HuH-7.5 (cell line): ENCODE results near the gene CERS2.

Experiments used
- DNase-seq: peaks from one replicate; pipeline ENCODE4 v3.0.0; 2011; ENCODE audit warnings: low spot score

Gene CERS2

GRCh38 chr1:150974580-150975478, at the start of gene CERS2:
Gene CERS2 (minus strand): TSS chr1:150974835. CDS start chr1:150969090, 5,745 bp downstream.
- DNase-seq, result peak; percentile 83

DNA sequence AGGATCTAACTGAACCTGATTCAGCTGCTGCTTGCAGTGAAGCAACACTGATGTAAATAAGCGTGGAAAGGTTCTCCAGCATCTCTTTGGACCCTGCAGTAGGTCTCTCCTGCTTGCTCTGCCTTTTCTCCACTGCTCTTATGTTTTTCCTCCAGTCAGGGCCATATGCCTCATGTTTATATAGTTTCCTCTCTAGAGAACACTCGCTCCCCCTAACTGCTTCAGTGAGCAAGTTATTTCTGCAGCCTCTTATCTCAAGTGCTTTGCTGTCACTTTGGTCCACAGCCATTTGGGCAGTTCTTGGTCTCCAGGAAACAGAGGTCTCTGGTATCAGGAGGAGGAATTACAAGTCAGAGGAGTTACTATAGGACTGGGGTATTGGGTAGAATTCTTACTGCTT, 38.9 kb upstream of the CERS2 start:
- DNase-seq, result no peak

- peak; percentile 64 for DNase-seq
These were observed 38.2 kb upstream of the CERS2 start for GRCh38 chr1:151012684-151013471.

- no peak for DNase-seq
These were observed 36.7 kb upstream of the CERS2 start for GRCh38 chr1:151011154-151011850.

DNA sequence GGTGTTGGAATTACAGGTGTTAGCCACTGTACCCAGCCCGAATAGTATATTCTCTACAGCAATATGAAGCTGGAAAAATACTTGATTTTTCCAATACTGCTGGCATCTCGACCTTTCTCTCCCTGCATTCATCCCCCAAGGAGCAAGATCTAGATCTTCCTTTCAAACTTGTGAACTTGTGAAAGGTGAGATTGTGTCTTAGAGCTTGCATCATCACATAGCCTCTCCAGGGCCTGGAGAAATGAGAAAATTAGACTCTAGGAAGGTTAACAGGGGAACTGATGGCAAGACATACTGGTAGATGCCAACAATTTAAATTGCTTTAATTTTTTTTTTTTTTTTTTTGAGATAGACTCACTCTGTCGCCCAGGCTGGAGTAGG, 35.7 kb upstream of the CERS2 start:
- no peak for DNase-seq

GRCh38 chr1:151009674-151010345, 35.2 kb upstream of the CERS2 start:
- no peak for DNase-seq

DNA sequence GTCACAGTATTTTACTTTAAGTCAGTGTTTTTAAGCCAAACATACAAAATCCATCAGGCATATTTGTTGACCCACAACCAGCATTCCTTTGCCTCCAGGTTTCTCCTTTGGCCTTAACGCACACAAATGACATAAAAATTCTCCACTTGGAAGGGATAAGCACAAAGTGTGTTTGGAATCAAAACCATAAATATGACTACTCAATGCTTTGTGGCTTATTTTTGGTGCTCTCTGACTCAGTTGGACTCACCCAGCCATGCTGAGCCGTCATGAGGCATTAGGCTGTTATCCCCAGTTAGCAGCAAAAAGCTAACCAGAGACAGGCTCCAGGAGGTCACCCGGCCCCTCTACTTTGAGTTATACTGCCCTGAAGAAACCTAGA, 34.6 kb upstream of the CERS2 start:
- no peak for DNase-seq

GRCh38 chr1:151008244-151009205, 33.9 kb upstream of the CERS2 start, which contains the start of gene PRUNE1:
Gene PRUNE1 (plus strand): TSS chr1:151008449. CDS start chr1:151008633, 184 bp downstream.
- DNase-seq, result peak; percentile 91

DNA sequence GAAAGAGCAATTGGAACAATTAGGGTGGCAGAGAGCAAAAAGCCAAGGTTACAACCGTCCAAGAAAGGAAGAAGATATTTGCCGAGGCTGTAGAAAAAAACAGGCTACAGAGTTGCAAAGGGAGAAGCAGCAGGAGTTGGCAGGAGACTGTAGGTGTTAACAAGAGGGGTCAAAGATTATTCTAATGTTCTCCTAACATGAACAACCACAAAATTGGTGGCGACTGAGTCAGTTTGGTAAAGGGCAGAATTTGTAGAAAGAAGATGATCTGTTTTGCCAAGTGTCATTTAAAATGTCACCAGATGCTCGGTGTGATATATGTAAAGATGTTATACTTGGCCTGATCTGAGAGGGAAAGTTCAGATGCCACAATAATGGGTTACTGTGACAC, 33.2 kb upstream of the CERS2 start:
- DNase-seq, result no peak

- DNase-seq, result peak; percentile 78
These were observed 31.9 kb upstream of the CERS2 start, which contains the start of gene MINDY1 for GRCh38 chr1:151006327-151007052. Gene MINDY1 (minus strand): TSS chr1:151006902. CDS start chr1:151002617, 4,285 bp downstream.

GRCh38 chr1:151005729-151006319, 31.2 kb upstream of the CERS2 start:
- no peak for DNase-seq

DNA sequence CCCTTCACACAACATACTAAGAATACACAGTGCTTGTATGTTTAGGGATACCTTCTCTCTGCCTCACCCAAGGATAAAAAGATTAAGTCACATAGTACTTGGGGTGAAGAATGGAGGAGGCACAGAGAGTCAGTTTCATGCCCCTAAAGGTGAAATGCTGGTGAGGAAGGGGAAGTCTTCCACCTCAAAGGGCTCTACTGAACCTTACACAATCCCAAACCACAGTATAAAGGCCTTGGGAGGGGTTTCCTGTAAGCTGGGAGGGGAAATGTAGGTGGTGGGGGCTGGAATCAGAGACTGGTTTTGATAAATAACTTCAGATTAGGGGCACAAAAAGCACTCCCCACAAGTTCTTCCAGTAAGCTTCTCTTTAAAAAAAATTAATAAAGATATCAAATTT, 28.5 kb upstream of the CERS2 start:
- DNase-seq, result no peak

- DNase-seq, result no peak
These were observed 28.0 kb upstream of the CERS2 start for GRCh38 chr1:151002611-151003010.

GRCh38 chr1:151002051-151002450, 27.4 kb upstream of the CERS2 start:
- no peak for DNase-seq

- no peak for DNase-seq
These were observed 27.0 kb upstream of the CERS2 start for GRCh38 chr1:151001602-151002001.

- no peak for DNase-seq
These were observed 25.8 kb upstream of the CERS2 start for GRCh38 chr1:151000408-151000807.

- no peak for DNase-seq
These were observed 25.3 kb upstream of the CERS2 start for GRCh38 chr1:150999926-151000325.

DNA sequence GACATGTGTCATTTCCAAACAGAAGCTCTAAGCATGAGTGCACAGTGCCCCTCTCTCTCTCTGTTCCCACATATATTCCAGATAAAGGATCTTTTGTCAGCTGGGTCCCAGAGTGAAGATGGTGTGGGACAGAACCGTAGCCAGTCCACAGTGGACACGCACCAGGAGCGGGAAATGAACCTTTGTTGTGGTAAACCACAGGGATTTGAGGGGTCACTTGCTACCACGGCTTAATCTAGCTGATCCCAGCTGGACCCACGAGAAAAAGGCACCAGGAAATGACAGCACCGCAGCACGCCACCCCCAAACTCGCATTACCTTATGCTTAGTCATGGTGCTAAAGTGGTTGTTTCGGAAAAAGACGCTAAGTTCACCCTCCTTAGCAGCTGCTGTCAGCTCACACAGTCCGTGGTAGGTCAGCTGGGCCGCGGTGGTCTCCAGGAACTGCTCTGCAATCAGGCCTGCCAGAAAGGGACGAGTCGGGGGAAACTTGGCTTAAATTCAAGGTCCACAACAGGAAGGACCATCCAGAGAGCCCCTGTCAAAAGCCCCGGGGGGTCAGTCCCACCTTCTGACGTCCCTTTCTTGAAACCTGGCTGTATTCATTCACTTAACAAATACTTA, 24.5 kb upstream of the CERS2 start:
- no peak for DNase-seq

DNA sequence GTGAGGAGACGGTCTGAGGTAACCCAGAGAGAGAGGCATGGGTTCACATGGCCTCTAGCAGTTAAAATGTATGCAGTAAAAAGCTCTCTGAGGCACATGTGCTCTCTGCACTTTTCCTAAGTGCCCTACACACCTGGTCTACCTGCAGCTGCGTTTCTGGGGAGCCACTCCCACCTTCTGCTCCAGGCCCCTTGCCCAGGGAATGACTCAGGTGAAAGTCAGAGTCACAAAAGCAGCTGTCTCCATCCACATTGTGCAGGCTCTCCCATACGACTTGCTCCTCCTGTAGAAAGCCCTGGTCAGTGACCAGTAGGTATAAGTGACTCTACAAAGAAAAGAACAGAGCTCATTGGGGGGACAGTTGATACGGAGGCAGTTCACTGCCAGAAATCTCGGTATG, 23.3 kb upstream of the CERS2 start:
- DNase-seq, result no peak
